IPS-18a (cell line): Measurements from ENCODE around the gene DYRK3.

ENCODE experiments used
- H3K27ac ChIP-seq: one replicate; pipeline ENCODE4 v1.5.1; 2013; ENCODE audit warnings: low read length
- H3K27me3 ChIP-seq: one replicate; pipeline ENCODE4 v1.6.1; 2013; ENCODE audit warnings: mild to moderate bottlenecking, low read length; ENCODE audit not compliant: control insufficient read depth, insufficient read depth
- H3K36me3 ChIP-seq: one replicate; pipeline ENCODE4 v1.6.1; 2013; ENCODE audit warnings: low read depth, low read length; ENCODE audit not compliant: control insufficient read depth
- H3K4me1 ChIP-seq: one replicate; pipeline ENCODE4 v1.6.1; 2013; ENCODE audit warnings: low read depth, low read length; ENCODE audit not compliant: control insufficient read depth
- H3K4me3 ChIP-seq: one replicate; pipeline ENCODE4 v1.5.1; 2013; ENCODE audit warnings: low read length
- H3K9ac ChIP-seq: one replicate; pipeline ENCODE4 v1.6.1; 2013; ENCODE audit warnings: mild to moderate bottlenecking, low read length, moderate library complexity
- H3K9me3 ChIP-seq: one replicate; pipeline ENCODE4 v1.6.1; 2013; ENCODE audit warnings: low read depth, low read length; ENCODE audit not compliant: control insufficient read depth

Gene DYRK3

DNA sequence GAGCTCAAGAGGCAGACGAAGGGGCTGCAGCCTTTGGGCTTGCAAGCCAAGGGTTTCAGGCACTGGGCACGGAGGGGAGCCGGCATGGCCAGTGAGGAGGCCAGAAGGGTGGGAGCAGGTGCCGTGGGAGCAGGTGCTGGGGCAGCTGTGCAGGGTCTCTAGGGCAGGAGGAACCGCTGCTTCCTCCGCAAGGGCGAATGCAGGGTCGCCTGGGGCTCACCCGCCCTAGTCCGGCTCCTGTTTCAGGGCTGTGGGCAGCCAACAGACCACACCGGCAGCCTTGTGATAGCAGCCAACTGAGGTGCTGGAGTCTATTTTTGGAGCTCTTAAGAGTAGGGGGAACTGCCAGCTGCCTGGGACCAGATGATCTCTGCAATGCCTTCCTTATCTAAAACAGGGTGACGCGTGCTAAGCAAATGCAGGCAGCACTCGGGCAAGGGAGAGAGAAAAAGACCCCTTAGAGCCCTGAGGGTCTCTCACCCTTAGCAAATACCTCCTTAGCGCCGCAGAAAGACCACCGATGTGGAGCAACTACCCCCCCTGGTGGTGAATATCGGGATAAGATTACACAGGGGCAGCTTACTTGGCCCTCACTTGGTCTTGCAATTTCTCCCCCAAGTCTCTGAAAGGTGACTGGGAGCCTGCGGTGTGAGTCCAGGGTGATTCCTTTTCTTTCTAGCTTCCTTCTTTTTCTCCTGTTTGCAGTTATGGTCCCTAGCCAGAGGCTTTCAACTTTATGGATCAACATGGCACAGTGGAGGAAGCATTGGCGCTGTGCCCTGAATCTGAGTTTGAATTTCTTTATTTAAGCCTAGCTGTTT is 28.7 kb downstream of the DYRK3 start:
- Histone ChIP-seq H3K36me3 (no peaks in the 10 kb centered on the region), H3K27ac (no peak overlapping the region), H3K9ac (no peak overlapping the region), H3K27me3 (peaks cover 18% of the 10 kb centered on the region), H3K9me3 (no peaks in the 10 kb centered on the region), H3K4me3 (peak overlapping the region; percentile 47), H3K4me1 (no peaks in the 10 kb centered on the region)

DNA sequence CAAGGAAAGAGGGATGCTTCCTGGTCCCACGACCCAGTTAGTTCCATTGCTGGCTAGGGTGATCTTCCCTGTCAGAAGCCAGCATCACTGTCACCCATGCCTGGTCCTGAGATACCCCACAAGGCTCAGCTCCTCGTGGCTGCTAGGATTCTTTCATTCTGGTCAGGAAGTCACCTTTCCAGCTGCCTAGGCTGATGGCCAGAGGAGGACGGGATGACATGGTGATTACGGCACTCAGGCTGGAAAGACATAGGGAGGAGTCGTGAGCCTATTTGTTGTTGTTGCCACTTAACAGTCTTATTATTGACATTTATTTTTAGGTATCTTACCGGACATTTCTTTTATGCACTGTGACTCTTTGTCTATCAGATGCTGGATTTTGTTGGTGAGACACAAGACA is 29.4 kb downstream of the DYRK3 start:
- peaks cover 18% of the 10 kb centered on the region for H3K27me3 ChIP-seq
- H3K4me1 ChIP-seq, result no peaks in the 10 kb centered on the region
- no peak overlapping the region for H3K9ac ChIP-seq
- no peaks in the 10 kb centered on the region for H3K36me3 ChIP-seq
- no peak overlapping the region for H3K27ac ChIP-seq
- no peaks in the 10 kb centered on the region for H3K9me3 ChIP-seq
- no peak overlapping the region for H3K4me3 ChIP-seq

DNA sequence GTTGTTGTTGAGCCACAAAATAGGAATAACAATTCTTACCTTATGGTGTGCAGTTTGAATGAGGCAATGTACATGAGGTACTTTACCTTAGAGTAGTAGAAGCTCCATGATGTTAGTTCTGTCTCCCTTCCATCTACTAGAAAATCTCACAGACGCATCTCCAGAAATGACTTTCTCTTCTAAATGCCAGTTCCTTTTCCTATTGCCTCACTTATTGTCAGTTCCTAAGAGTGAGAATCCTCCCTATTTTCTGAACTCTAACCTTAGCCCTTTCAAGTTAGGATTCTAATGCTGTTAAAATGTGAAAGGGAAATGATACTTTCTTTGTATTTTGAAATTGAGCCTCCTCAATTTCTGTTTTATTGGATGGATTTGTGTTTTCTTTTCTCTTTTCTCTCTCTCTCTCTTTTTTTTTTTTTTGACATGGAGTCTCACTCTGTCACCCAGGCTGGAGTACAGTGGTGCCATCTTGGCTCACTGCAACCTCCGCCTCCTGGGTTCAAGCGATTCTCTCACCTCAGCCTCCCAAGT is 30.8 kb downstream of the DYRK3 start:
- no peak overlapping the region for H3K27ac ChIP-seq
- peaks cover 18% of the 10 kb centered on the region for H3K27me3 ChIP-seq
- H3K4me1 ChIP-seq, result no peaks in the 10 kb centered on the region
- no peaks in the 10 kb centered on the region for H3K9me3 ChIP-seq
- no peak overlapping the region for H3K9ac ChIP-seq
- no peak overlapping the region for H3K4me3 ChIP-seq
- no peaks in the 10 kb centered on the region for H3K36me3 ChIP-seq

DNA sequence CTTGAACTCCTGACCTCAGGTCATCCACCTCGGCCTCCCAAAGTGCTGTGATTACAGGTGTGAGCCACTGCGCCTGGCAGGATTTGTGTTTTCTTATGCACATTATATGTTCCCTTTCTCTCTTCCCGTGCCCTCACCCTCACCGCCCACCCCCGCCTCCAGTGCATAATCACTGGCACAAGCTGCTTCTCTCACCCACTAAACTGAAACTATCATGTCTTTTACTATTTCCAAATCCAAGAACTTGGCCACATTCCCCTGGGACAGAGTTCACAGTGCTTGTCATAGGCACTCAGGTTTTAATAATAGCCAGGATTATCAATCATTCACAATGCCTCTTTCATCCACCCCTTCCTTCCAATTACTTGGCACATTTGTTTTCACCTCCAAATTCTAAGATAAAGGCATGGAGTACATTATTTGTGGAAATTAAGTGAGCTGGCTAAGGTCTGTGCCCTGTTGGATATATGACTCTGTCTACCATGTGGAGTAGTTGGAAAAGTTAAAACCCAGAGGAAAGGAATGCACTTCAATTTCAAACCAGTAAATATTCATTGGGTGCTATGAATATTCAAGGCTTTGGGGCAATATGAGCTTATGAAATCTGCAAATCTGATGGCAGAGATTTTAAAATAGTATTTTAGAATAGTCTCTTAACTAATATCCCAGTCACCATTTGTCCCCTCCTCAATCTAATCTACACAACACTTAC is 31.8 kb downstream of the DYRK3 start:
- Histone ChIP-seq H3K9me3 (no peaks in the 10 kb centered on the region), H3K9ac (no peak overlapping the region), H3K27ac (no peak overlapping the region), H3K27me3 (peaks cover 18% of the 10 kb centered on the region), H3K4me3 (no peak overlapping the region), H3K4me1 (peaks cover 8% of the 10 kb centered on the region), H3K36me3 (no peaks in the 10 kb centered on the region)

DNA sequence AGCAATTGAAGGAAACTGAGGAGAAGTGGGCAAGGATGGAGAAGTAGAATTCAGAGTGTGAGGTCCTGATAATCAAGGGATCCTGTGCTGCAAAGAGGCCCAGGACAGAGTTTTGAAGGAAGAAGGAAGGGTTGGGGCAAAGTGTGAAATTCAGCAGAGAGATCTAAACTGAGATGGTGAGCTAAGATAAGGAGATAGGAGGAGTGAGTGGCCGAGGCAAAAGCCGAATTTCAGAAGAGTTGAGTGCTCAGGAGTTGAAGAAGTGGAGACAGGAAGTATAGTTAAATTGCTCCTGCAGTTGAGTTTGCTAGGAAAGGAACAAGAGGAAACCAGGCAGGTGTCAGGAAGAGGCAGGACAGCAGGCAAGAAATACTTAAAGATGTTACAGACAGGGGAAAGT is 33.0 kb downstream of the DYRK3 start:
- Histone ChIP-seq H3K27me3 (peaks cover 7% of the 10 kb centered on the region), H3K9me3 (no peaks in the 10 kb centered on the region), H3K27ac (no peak overlapping the region), H3K36me3 (no peaks in the 10 kb centered on the region), H3K9ac (no peak overlapping the region), H3K4me1 (peaks cover 21% of the 10 kb centered on the region), H3K4me3 (no peak overlapping the region)

DNA sequence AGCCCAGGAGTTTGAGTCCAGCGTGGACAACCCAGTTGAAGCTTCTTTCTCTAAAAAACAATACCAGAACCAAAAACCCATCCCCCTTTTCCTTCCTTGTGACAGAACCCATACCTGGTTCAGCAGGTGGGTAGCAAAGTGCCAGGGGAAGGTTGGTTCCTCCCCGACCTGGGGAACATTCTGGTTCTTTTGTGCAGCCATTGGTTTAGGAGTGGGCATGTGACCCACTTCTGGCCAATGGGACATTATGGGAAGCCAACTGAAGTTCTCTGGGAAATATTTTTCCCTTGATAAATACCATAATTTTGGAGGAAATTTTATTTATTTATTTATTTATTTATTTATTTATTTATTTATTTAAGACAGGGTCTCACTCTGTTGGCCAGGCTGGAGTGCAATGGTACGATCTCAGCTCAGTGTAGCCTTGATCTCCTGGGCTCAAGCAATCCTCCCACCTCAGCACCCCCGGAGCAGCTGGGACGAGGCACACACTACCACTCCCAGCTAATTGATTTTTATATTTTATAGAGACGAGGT is 33.6 kb downstream of the DYRK3 start:
- Histone ChIP-seq H3K4me3 (no peak overlapping the region), H3K36me3 (no peaks in the 10 kb centered on the region), H3K4me1 (peaks cover 27% of the 10 kb centered on the region), H3K27ac (no peak overlapping the region), H3K9me3 (no peaks in the 10 kb centered on the region), H3K27me3 (peaks cover 1% of the 10 kb centered on the region), H3K9ac (no peak overlapping the region)

DNA sequence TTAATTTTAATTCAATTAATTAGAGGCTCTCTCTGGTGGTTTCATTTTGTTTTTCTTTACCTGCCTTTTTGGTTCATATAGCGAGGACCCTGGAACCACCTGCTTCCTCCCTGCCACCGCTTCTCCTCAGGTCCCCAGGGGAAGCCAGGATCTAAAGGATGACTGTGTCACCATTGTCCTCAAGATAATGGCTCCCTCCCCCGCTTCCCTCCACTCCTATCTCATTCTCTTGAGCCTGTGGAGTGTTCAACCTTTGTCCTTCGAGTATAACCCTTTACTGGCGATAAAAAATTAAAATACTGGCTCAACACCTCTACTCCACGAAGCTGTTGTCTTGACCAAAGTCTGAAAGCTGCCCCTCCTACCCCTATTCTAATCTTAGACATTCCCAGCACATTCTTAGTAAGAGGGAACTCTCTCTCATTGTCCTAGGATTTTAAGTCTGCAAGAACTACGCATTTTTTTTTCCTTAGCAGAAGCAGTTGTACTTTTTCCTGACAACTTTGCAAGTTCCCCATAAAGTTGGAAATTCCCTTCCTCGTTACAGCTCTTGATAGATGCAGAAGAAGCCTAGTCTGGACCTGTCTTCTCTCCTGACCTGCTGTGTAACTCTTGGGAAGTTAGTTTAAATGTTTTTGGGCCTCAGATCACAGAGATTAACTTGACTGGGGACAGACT is 36.8 kb downstream of the DYRK3 start:
- H3K36me3 ChIP-seq, result no peaks in the 10 kb centered on the region
- H3K27ac ChIP-seq, result no peak overlapping the region
- no peaks in the 10 kb centered on the region for H3K27me3 ChIP-seq
- H3K9ac ChIP-seq, result no peak overlapping the region
- H3K4me3 ChIP-seq, result no peak overlapping the region
- no peaks in the 10 kb centered on the region for H3K9me3 ChIP-seq
- peaks cover 27% of the 10 kb centered on the region for H3K4me1 ChIP-seq

DNA sequence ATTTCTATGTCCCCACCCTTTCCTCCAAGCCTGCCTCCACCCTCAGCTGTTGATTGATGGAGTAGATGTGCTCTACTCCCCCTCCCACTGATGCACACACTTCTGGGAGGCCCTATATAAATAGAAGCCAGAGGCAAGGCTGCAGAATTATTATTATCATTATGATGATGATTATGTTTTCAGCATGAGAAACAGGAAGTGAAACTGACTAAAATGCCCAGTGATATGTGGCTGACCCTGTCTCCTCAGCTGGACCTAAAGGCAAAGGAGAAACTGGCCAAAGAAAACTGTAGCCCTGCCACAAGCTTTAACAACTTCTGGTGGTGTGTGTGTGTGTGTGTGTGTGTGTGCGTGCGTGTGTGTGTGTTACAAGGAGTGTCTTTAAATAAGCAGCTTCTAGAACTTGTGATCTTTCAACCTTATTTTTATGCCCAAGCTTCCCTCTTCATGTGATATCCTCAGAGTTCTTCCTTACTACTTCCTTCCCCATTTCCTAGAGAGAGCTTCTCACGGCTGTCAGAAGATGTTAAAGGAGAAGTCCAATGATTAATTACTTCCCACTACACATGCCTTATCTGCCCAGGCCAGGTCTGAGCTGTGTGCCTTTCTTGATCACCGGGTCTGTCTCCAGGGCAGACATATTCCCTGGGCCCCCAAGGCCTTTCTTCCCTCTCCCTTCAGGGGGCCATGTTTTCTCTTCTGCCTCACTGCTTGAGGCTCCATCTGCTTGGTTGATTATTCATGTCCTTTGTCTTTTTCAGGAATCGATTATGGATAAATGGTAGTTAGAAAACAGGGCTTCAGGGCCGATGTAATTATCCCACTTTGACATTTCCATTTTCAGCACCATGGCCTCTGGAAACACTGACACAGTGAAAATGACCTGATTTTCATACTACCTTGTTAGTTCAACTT is 37.8 kb downstream of the DYRK3 start:
- Histone ChIP-seq H3K4me3 (no peak overlapping the region), H3K27me3 (no peaks in the 10 kb centered on the region), H3K27ac (no peak overlapping the region), H3K9me3 (no peaks in the 10 kb centered on the region), H3K9ac (no peak overlapping the region), H3K36me3 (no peaks in the 10 kb centered on the region), H3K4me1 (peaks cover 27% of the 10 kb centered on the region)

DNA sequence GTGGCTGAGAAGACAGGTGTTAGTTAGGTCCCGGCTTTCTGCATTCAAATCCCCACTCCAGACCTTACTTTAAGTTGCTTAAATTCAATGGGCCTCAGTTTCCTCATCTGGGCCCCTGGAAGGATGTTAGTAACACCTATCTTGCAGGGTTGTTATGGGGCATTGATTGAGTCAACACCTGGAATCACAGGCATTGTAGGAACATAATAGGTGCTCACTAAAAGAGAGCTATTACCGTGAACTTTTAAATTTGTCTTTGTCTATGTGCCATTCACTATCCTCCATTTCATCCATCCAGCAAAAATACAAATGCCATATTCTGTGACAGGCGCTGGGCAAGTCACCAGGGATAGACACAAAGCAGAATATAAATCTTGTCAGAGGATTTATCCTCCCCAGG is 38.9 kb downstream of the DYRK3 start:
- peaks cover 27% of the 10 kb centered on the region for H3K4me1 ChIP-seq
- H3K9ac ChIP-seq, result no peak overlapping the region
- no peak overlapping the region for H3K27ac ChIP-seq
- H3K36me3 ChIP-seq, result no peaks in the 10 kb centered on the region
- no peaks in the 10 kb centered on the region for H3K9me3 ChIP-seq
- no peak overlapping the region for H3K4me3 ChIP-seq
- no peaks in the 10 kb centered on the region for H3K27me3 ChIP-seq

DNA sequence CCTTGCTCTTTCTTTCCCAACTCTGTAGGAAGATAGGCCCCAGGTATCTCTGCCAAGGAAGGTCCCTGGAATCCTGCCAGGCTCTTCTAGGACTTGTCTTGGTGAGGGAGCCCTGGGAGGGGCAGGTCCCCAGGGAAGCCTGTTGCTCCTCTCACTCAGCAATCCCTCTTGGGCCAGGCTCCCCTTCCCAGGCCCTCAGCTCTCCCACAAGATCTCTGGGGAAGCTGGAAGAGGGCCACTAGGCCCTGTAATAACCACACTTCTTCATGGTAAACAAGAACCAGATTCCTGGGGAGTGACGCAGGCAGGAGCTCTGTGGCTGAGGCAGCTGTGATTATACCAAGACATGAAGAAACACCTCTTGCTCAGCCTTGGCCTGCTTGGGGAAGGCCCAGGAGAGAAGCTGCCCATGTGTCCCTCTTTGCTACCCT is 39.4 kb downstream of the DYRK3 start:
- Histone ChIP-seq H3K36me3 (no peaks in the 10 kb centered on the region), H3K9ac (no peak overlapping the region), H3K27me3 (no peaks in the 10 kb centered on the region), H3K27ac (no peak overlapping the region), H3K4me1 (peaks cover 29% of the 10 kb centered on the region), H3K4me3 (no peak overlapping the region), H3K9me3 (no peaks in the 10 kb centered on the region)
